ENCODE measurements around the gene UNC50.

- TF ChIP-seq CTCF (IDR thresholded peaks at IDR 0.05; ENCODE audit: borderline replicate concordance, extremely low read depth, low read length, poor library complexity, severe bottlenecking) (peak; percentile 96), EZH2 (IDR thresholded peaks at IDR 0.05; ENCODE audit: borderline replicate concordance, low read depth, low read length, severe bottlenecking) (no peak)
Observed at GRCh38 chr2:98569197-98569793, 39.1 kb upstream of the UNC50 start.
